ENCODE results near the gene CLEC9A.
"Not testable (repeated sequence)": the region's sequence is repeated elsewhere in the genome, so short reads cannot be mapped to it uniquely, and the experiment has no call there.

CLEC9A gene
- 0.07 to 0.48 reads per million in 2 donors for total RNA-seq

DNA sequence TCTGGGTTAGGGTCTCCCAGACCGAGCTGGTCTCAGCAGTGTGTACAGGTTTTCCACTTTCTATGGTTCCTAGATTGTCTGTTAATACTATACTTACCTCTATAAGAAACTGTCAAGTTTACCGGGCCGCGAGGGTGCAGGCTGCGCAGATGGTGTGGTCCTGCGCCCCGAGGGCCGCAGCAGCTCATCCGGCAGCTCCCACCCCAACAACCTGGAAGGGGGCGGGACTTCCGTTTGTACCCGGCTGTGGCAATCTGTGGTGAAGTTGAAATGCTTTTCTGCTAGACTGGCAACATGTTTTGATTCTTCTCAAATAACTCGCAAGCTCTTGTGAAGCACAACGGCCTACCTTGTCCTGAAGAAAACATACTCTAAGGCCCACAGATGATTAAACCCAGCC lies at the start of gene CLEC9A:
TSS of gene CLEC9A (plus strand) at position 237 of the 400 bp plus-strand sequence. CDS start 22,006 bp downstream, outside the sequence.
- DNase-seq = no peak

DNA sequence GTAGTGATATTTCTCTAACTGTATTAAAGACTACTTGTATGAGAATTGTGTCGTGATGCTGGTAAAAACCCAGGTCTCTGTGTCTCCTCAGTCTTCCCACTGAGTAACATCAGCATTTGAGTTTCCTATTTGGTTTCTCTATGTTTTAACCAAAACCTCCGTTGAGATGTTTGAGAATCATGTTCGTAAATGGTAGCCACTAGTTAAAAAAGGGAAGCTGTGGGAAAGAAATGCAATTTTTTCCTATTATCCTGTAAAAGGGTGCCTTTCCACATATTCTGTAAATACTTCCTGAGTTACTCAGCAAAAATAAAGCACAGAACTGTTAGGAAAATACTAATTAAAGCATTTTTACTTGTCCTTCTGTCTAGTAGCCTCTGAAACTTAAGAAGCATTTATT lies 38.6 kb upstream of the CLEC9A start:
- DNase-seq = no peak

DNA sequence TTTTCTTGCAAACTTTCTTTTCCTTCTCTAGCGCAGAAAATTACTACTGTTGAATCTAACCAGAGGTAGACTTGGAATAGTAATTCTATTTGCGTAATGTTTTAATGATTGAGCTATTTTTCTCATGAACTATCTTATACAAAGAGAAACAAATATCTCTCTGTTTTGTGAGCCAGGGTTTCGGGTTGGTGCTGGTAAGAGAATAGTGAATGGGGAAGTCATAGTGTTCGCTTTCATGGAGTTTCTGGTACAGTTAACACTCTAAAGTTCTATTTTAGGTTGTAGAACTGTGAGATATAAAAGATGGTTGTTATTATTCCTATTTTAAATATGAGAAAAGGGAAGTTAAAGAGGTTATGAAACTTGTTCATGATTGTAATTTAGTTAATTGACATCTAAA lies 38.2 kb upstream of the CLEC9A start:
- no peak for DNase-seq

DNA sequence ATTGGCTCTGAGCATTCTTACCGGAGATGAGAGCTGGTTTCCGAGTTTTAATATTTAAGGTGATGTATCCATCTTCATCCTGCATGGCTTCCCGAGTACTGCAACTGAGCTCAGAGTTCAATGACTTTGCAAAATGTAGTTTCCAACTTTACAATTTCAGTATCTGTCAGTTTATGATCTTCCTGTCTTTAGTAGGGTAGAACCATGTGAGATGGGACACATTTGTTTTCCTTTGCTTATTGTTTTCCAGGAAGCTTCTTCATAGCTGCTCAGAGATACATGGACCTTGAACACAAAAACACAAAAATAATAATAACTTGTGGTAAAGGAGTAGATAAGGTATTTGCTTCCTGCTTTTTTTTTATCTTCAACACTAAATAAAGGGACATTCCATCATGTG lies 31.5 kb upstream of the CLEC9A start, which contains the start of gene CLEC1B:
TSS of gene CLEC1B (minus strand) at position 106 of the 400 bp plus-strand sequence. CDS start at position 85, 21 bp downstream.
- DNase-seq = no peak

DNA sequence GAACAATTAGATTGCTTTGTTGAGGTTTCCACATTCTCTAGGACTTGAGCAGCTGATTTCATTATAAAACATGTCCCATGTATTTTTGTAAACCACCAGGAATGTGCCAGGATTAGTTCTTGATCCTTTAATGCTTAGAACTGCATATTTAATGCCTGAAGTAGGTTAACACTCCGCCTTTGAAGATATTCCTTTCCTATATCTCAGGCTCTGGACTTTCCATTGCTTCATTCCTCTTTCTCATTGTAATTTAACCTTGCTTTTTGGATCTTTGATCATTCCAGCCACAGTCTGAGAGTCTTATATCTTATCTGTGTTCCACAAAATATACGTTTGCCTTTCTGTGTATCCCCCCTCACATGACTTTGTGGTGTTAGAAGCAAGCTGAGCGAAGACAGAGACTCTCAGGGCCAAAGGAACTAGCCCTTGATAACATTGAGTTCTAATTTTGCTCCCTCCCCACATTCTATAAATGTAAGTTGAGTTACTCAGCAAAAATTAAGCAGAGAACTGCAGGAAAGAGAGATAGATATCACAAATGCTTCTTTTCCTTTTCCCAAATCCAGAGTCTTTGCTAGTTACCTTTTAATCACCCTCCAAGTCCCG lies 29.2 kb upstream of the CLEC9A start:
- DNase-seq = no peak

DNA sequence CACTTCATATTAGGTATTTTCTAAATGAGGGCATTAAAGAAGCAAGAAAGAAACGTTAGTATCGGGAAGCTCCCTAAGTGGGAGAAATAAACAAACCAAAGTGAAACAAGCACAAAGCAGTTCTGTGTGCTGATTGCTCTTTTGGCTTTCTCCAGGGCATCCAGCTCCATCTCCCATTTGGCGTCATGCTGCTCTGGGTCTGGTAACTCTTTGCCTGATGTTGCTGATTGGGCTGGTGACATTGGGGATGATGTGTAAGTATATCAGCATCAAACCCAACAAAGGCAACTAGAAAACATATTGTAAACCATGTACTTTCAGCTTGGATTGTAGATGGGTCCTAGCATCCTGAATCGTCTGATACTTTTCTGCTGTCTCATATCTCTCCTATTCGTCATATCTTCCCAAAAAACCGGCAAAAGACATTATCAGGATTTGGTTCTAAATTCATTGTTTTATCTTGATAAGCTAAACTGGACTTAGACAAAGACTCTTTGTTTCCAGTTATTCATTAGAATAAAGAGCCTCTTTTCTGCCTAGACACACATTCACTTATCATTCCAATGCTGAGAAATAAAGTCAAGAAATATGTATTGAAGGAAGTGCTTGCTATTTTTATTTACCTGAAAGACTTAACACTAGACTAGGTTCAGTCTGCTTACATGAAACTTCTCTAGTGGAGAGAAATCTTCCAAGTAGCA lies 17.7 kb upstream of the CLEC9A start:
- no peak for DNase-seq

DNA sequence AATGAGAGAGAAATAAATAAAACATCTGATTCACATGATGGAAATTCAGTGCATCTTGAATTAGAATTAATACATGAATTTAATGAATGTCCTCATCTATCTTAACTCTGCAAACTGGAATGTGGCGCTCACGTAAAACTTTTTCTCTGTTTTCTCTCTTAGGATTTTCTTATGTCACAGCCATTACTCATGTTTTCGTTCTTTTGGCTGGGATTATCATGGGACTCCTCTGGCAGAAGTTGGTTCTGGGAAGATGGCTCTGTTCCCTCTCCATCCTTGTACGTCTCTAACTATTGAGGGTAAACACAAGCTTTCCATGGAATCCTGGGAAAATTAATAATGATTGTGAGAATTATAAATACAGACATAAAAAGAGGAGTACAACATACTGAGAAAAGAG lies 15.0 kb upstream of the CLEC9A start:
- no peak for DNase-seq

DNA sequence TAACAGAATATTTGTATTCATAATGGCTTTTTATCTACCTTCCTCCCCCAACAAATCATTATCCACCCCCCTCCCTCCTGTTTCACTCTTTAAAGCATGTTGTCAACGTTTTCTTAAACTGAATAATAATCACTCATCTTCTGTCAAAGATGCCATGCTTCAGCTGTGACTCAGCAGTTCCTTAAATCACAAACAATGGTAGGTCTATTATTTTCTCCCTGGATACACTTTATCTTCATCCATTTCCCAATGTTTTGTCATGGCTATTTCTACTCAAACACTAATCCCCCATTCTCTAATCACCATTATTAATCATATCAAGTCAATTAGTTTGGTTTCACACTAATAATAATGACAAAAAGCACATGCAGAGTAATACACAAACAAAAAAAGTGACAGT lies 13.6 kb upstream of the CLEC9A start:
- no peak for DNase-seq

DNA sequence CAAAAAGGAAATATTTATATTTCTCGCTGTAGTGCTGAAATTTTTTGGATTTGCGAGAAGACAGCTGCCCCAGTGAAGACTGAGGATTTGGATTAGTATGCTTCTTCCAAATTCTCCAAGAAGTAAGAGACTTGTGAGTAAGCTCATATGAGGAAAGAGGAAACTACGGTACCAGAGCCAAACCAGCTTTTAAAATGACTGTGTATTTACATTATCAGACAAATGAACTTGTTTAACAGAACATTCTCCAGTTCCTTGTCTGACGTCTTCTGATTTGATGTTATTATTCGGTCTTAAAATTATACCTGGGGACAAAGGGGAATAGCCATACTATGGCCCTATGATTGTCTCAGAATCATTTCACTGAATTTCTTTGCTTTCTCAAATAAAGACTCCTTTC lies 12.1 kb upstream of the CLEC9A start:
- DNase-seq = no peak

DNA sequence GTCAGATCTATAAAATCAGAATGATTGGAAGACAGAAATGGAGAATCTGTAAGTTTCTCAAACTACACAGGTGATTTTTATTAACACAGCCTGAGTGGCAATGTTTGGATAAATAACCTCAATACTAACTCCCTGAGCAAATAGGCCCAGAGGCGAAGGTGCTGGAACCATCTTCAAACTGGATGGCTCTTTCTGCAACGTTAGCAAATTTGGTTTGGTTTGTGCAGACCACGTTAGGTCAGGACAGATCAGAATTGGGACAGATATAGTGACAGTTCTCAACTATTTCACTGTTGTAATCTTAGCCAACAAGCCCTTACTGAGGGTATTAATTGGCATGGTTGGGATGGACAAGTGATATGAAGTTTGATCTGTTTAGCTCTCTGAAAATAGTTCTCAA lies 9.1 kb upstream of the CLEC9A start:
- no peak for DNase-seq

DNA sequence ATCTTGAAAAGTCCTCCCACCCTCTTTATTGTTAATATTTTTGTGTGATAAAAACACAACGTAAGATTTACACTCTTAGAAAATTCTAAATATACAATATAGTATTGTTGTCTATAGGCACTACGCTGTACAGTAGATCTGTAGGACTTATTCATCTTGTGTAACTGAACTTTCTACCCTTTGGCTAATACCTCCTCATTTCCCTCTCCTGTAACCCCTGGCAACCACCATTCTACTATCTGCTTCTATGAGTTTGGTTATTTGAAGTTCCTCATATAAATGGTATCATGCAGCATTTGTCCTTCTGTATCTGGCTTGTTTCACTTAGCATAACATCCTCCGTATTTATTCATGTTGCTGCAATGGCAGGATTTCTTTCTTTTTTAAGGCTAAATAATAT lies 5.2 kb upstream of the CLEC9A start:
- no peak for DNase-seq

DNA sequence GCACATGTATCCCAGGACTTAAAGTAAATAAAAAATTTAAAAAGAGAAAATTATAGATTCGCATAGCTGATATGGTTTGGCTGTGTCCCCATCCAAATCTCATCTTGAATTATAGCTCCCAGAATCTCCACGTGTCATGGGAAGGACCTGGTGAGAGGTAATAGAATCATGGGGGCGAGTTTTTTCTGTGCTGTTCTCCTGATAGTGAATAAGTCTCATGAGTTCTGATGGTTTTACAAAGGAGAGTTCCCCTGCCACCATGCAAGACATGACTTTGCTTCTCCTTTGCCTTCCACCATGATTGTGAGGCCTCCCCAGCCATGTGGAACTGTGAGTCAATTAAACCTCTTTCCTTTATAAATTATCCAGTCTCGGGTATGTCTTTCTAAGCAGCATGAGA lies 3.8 kb upstream of the CLEC9A start:
- DNase-seq = not testable (repeated sequence)

DNA sequence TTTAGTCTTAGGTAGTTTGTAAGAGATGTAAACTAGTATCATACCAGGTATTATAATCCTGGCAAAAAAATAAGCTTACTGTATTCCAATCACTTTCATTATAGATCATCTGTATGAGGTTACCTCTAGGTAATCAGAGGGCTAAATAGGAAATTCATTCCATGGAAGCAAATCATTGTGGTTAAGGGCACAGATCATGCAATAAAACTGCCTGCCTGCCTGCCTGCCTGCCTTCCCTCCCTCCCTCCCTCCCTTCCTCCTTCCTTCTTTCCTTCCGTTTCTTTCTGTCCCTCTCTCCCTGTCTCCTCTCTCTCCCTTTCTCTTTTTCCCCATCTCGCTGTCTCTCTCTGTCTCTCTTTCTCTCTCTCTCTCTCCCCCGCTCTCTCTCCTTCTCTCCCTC lies 3.2 kb upstream of the CLEC9A start:
- no peak for DNase-seq

DNA sequence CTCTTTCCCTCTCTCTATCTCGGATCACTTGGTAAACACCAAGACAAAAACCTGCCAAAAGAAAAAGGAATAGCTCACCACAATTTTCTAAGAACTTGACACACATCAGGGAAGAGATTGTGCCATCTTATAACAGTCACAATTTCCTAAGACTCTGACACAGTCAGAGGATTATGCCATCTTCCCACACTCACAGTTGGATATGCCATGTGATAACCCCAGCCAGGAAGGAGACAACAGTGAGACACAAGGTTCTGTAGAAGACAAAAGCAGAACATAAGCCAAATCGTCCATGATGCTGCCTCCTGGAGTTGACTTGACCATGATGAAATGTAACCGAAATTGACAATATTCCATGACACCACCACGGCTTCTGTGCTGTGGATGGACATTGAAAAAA lies 2.8 kb upstream of the CLEC9A start:
- no peak for DNase-seq

DNA sequence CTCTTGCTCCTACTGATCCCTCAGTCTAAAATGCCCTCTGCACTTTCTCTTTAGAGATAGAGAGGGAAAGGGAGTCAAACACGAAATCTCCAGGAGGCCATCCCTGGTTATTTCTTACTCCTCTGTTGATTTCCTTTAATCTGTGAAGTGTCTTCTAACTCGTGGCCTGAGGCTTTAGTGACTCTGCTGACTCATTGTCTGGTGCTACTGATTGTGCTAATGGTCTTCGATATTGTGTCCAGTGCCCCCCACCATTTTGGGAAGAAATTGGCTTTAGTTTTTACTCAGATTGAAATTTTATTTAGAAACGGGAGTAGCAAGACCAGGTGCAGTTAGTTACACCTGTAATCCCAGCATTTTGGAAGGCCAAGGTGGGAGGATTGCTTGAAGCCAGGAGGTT lies 839 bp downstream of the CLEC9A start:
- no peak for DNase-seq

DNA sequence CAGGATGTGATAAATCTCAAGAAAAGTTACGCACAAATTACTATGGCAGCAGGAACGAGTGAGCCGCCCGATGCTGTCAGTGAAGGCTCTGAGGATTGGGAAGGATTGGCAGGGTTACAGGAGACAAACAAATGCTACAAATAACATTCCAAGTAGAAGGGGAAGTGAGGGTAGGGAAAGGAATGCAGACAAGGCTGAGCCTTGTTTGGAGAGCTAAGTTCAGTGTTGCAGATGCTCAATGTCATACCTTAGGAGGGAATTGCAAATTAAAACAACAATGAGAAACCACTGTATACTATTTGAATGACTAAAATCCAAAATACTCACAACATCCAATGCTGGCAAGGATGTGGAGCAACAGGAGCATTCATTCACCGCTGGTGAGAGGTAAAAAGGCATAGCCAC lies 1.3 kb downstream of the CLEC9A start:
- DNase-seq = no peak

DNA sequence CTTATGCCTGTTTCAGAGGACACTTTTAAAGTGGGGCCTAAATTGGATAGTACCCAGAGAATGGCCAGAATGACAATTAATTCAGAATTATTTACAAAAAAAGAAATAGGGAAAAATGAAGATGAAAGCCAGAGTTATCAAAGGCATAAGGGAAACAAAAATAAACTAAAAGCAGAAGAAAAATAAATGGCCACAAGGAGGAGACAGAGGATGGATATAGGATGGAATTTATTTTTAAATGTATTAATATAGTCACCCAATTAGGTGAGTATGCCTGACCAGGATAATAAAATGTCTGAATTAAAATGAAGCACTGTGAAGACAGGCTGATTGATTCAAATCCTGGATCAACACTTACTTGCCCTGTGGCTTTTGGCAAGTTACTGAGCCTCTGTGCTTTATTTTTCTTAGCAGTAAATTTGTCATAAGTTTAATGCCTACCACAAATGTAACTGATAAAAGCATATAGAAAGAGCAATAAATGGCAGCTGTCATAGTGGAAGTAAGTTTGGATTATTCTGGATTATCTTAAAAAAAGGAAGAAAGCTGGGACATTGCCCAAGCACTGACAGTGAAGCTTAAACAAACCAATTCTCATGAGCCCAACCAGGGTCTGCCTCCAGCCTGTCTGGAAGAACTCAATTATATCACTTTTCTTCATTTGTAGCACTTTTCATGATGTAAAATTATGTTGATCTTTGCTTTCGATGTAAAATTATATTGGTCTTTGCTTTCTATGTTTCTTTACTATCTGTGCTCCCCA lies 3.5 kb downstream of the CLEC9A start:
- no peak for DNase-seq

DNA sequence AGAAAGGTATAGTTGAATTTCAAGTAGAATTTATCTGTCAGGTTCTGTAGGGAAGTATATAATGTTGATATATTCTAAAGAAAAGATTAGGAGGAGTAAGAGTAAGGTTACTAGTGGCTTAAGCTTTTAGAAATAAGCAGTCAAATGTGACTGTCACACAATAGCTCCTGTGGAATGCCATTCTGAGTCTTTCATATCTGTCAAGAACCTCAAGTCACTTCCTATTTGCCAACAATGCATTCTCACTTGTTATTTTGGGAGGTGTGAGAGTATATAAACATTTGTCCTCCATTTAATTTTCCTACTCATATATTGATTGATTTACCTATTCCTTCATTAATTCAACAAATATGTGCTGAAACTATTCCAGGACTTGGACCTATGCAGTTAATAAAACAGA lies 11.7 kb downstream of the CLEC9A start:
- no peak for DNase-seq

DNA sequence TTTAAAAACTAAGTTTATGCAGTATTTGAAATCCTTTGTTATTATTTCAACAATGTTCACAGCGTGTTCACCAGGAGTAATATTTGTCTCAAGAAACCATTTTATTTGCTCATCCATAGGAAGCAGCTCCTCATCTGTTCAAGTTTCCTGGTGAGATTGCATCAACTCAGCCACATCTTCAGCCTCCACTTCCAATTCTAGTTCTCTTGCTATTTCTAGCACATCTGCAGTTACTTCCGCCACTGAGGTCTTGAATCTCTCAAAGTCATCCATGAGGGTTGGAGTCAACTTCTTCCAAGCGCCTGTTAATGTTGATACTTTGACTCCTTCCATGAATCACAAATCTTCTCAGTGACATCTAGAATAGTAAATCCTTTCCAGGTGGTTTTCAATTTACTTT lies 18.0 kb downstream of the CLEC9A start:
- DNase-seq = no peak

DNA sequence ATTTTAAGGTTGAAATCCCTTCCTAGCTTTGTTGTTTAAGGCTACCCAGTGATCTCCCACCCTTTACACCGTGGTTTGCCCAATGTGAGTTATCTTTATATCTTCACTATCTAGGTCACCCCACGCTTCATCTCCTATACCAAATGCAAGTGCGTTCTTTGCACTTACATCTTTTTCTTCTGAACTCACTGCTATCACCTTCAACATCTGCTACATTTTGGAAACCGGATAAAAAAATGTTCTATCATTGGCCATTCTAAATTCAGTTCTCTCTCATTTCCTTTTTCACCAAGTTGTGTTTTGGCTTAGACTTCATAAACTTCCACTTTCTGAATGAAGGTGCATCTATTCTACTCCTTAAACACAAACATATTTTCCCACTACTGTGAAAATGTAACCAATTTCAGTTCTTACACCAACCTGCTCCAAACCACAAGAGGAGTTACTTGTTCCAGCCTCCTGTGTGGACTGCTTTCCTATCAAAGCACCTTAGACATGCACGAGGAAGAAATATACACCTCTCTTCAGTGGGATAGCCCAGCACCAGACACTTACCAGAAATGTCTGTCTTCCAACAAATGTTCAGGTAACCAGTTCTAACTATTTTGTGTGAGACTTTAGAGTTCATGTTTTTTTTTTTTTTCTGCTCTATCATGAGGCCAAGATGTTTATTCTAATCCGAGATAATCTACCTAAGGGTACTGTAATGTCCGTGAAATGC lies 21.9 kb downstream of the CLEC9A start:
- DNase-seq = no peak

DNA sequence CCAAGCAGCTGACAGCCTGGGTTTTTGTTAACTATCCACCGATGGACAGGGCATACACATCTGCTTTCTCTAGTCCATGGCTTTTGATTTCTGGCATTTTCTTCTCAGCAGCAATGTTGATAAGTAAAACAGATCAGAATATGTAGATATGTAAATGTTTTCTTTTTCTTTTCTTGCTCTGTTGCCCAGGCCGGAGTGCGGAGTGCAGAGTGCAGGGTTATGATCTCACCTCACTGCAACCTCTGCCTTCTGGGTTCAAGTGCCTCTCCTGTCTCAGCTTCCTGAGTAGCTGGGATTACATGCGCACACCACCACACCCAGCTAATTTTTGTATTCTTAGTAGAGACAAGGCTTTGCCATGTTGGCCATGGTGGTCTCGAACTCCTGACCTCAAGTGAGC lies 27.9 kb downstream of the CLEC9A start:
- no peak for DNase-seq

DNA sequence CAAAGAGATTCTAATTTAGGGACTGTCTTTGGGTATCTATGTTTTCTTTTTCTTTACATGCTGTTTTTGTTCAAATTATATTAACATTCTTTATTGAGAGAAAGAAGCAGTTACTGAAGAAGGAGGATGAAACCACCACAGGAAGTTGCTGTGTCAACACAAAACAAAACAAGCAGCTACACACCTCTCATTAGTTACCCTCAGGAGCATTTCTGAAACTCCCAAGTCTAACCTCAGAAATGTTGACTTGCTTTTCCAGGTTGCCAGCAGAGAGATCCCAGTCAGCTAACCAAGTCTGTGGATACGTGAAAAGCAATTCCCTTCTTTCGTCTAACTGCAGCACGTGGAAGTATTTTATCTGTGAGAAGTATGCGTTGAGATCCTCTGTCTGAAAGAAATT lies 34.8 kb downstream of the CLEC9A start:
- DNase-seq = no peak

DNA sequence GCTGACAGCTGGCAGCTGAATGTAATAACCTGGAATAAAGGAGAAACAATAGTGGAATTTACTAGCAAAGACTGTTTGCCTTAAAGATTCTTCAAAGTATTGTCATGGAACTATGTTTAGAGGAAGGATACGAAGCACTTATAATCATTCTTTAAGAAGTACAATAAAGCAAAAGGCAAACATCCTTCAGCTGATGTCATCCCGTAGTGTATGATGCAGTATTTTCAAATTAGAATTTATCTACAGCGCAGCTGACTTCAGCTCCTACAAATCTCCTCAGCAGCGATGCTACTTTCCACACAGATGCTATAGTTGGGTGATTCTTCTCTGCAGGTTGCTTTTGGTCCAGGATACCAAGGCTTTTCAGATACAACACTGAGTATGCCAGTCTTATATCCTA lies 36.8 kb downstream of the CLEC9A start:
- DNase-seq = no peak

Measured in T-helper 9 cell (primary cell).